Measurements from ENCODE around the gene DNAL4.

The DNAL4 gene

GRCh38 chr22:38751422-38752346 lies 42.3 kb downstream of the DNAL4 start:
- H3K4me3 ChIP-seq (ENCODE audit: low read depth, low read length), result peak overlapping the region; percentile 46
- no peak for TF ChIP-seq CTCF (IDR thresholded peaks at IDR 0.05; ENCODE audit: insufficient read depth, low read depth, low read length, missing control alignments)
- DNase-seq (ENCODE audit: low read depth), result peak; percentile 93

- TF ChIP-seq CTCF (IDR thresholded peaks at IDR 0.05; ENCODE audit: insufficient read depth, low read depth, low read length, missing control alignments), result no peak
- peak overlapping the region; percentile 46 for H3K4me3 ChIP-seq (ENCODE audit: low read depth, low read length)
- no peak for DNase-seq (ENCODE audit: low read depth)
Measured at GRCh38 chr22:38751066-38751421, 42.9 kb downstream of the DNAL4 start.

GRCh38 chr22:38750638-38751037 lies 43.3 kb downstream of the DNAL4 start:
- H3K4me3 ChIP-seq (ENCODE audit: low read depth, low read length), result no peak overlapping the region
- DNase-seq (ENCODE audit: low read depth), result no peak
- TF ChIP-seq CTCF (IDR thresholded peaks at IDR 0.05; ENCODE audit: insufficient read depth, low read depth, low read length, missing control alignments), result no peak

GRCh38 chr22:38750104-38750503 lies 43.8 kb downstream of the DNAL4 start:
- DNase-seq (ENCODE audit: low read depth), result no peak
- TF ChIP-seq CTCF (IDR thresholded peaks at IDR 0.05; ENCODE audit: insufficient read depth, low read depth, low read length, missing control alignments), result no peak
- no peak overlapping the region for H3K4me3 ChIP-seq (ENCODE audit: low read depth, low read length)

GRCh38 chr22:38748487-38749136 lies 45.3 kb downstream of the DNAL4 start:
- DNase-seq (ENCODE audit: low read depth), result no peak
- no peak for TF ChIP-seq CTCF (IDR thresholded peaks at IDR 0.05; ENCODE audit: insufficient read depth, low read depth, low read length, missing control alignments)
- no peak overlapping the region for H3K4me3 ChIP-seq (ENCODE audit: low read depth, low read length)

- TF ChIP-seq CTCF (IDR thresholded peaks at IDR 0.05; ENCODE audit: insufficient read depth, low read depth, low read length, missing control alignments), result no peak
- no peak overlapping the region for H3K4me3 ChIP-seq (ENCODE audit: low read depth, low read length)
- no peak for DNase-seq (ENCODE audit: low read depth)
Measured at GRCh38 chr22:38745676-38746460, 48.1 kb downstream of the DNAL4 start.
